DMS114 treated with DMSO at 0.1 percent for 48 hours (cell line): ENCODE results near the gene C5orf46.
"Not testable (repeated sequence)": the region's sequence is repeated elsewhere in the genome, so short reads cannot be mapped to it uniquely, and the experiment has no call there.

Experiments used
- DNase-seq: peaks from one replicate; lab custom pipeline; 2025; ENCODE audit not compliant: unreplicated experiment; lab: John Stamatoyannopoulos, UW

Gene C5orf46

DNA sequence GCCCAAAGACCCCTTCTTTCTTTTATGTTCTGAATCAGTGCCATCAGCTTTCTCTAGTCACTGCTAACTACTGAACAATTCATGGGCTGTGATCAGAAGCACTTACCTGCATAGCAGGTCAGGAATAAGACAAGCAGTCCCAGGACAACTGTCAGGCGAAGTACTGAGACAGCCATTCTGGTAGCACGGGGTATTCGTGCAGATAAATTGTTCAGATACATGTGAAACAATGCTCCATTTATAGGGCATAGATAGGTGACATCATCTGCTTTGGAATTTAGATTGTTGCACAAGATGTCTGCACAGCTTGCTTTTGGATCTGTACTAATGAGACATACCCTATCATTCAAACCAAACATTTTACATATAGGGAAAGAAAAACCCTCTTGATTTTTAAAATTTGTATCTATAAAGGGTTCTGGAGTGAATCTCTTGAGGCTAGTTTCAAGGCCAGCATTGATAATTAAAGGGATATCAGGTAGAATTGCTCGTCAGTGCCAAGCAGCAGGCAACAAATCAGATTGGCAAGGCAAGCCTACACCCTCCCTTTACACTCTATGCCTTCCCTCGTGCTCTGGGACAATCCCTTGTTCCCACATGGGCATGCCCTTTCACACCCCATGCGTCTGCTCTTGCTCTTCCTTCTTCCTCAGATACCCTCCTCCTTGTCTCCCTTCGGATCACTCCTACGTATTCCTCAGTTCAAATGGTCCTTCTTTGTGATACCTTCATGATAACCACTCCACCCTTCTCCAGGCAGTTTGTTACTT, at the start of gene C5orf46:
C5orf46 (minus strand) TSS at position 213 of the 770 bp plus-strand sequence; CDS start at position 176, 37 bp downstream.
- DNase-seq, result no peak

DNA sequence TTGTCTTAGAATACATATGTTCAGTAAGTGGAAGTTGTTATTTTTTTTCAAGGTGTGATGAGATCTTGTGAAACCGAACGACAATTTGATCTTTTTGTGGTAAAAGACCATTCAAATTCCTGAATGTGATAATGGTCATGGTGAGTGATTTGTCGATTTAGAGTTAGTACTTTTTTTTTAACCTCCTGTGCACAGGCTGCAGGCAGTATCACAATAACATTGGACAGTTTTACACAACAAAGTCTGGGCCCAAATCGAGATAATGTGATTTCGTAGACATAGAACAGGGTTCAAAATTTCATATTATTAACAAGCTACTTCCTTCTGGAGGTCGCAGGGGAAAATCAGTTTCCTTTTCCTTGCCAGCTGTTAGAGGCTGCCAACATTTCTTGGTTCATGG, 48.6 kb upstream of the C5orf46 start:
- DNase-seq, result no peak

DNA sequence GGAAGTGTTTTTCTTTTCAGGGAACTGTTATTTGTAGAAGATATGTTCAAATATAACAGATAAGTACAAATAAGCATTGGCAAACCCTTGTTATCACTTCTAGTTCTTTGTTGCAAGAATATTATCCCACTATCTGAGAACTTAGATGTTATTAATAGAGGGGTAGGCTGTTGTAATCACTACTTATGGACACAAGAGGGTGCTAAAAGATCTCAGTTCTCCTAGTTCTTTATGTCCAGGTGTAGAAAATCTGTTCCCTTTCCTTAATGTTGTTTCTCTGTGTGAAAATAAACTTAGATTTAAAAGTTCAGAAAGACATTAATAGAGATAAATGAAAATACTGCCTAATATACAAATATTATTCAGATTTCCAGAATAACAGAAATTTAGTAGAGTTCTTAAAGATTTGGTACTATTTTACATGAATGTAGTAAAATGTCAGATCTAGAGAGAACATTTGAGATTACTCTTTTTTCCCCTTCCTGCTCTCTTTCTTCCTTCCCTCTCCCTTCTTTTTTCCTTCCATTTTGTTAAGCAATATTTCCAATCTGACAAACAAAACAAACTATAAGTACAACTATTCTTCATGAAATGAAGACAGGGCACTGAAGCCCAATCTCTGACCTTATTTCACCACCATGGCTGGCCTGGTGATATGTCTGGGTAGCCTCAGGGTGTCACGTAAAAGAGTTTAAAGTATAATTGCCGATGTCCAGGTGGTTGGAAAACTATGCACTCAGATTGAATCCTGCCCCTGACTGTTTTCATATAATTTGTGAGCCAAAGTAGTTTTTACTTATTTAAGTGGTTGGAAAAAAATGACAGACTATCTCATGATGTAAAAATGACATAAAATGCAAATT, 43.6 kb upstream of the C5orf46 start:
- DNase-seq, result peak; percentile 52

DNA sequence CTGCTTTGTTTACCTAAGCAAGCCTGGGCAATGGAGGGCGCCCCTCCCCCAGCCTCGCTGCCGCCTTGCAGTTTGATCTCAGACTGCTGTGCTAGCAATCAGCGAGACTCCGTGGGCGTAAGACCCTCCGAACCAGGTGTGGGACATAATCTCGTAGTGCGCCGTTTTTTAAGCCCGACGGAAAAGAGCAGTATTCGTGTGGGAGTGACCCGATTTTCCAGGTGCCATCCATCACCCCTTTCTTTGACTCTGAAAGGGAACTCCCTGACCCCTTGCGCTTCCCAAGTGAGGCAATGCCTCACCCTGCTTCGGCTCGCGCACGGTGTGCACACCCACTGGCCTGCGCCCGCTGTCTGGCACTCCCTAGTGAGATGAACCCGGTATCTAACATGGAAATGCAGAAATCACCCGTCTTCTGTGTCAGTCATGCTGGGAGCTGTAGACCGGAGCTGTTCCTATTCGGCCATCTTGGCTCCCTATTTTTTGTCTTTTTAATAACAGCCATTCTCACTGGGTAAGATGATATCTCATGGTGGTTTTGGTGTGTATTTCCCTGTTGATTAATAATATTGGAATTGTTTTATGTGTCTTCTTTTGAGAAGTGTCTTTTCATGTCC, 40.4 kb upstream of the C5orf46 start:
- not testable (repeated sequence) for DNase-seq

DNA sequence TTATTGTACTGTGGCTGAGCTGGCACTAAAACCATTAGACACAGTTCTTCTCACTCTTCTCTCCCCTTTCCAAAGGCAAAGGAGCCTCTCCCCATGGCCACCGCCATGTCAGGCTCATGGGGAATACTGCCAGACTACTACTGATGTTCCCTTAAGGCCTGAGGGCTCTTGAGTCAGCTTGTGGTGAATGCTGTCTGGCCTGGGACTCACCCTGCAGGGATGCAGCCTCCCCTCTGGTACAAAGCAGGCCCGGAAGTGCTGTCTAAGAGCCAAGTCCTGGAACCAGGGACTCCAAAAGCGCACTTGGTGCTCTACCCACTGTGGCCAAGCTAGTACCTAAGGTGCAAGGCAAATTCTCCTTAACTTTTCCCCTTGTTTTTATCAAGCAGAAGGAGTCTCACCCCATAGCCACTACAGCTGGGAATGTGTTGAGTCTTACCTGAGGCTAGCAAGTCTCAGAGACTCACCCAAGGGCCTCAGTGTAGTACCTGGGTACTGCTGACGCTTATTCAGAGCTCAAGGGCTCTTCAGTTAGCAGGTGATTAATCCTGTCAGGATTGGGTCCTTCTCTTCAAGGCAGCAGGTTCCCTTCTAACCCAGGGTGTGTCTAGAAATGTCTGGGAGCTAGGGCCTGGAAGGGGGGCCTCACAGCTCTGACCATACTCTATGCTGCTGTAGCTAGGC, 33.2 kb upstream of the C5orf46 start:
- no peak for DNase-seq

DNA sequence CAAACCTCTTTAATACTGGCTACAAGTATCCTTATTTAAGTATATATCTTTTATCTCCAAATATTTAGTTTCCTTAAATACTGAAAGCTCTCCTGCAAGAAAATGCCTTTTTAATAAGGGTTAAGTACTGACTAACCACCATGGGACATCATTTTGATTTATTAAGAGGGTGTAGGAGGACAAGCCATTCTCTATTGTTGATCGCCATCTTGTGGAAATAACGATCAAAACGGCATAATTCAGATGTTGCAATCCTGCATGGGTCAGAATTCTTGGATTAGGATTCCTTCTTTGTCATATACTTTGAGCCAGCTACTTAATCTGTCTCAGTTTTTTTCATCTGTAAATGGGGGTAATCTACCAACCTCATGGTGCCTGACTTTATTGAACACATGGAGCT, 28.7 kb upstream of the C5orf46 start:
- peak; percentile 24 for DNase-seq

DNA sequence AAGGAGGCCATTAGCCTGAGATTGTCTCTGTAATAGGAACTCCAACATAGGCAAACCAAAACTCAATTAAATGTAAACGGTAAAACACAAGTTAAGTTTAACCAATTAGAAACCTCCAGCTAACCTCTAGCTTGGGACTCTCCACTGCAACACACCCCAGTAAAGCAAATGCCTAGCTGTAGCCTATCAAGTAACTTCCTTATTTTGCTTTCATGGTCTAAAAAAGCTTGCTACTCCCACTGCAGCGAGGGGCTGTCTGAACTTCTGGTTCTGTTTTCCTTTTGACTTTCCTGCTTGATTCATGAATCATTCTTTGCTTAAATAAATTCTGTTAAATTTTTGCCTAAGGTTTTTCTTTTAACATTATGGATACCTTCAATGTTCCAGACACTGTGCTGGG, 24.4 kb upstream of the C5orf46 start:
- DNase-seq, result no peak

DNA sequence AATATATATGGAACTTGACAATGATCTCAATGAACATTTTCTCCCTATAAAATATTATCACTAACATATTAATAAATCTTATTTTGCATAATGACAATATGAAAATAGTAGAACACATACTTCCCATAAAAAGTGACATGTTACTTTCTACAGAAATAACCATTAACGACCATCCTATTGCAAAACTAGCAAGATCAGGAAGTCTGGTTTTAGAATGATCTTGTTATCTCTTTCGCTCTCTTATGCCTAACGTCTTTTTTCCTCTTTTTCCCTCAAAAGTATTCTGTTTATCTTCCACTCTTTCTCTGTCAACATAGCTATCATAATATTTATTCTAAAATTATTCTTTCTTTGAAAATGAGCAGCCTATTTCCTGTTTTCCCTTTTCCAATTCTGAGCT, 21.6 kb upstream of the C5orf46 start:
- DNase-seq, result no peak

DNA sequence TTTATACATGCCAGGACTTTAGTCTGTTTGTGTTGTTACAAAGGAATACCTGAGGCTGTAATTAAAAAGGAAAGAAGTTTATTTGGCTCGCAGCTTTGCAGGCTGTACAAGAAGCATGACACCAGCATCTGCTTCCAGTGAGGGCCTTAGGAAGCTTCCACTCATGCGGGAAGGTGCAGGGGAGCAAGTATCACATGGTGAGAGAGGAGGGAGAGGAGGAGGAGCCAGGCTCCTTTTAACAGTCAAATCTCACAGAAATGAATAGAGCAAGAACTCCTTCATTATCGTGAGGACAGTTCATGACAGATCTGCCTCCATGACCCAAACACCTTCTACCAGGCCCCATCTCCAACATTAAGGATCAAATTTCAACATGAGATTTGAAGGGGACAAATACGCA, 18.7 kb upstream of the C5orf46 start:
- no peak for DNase-seq

DNA sequence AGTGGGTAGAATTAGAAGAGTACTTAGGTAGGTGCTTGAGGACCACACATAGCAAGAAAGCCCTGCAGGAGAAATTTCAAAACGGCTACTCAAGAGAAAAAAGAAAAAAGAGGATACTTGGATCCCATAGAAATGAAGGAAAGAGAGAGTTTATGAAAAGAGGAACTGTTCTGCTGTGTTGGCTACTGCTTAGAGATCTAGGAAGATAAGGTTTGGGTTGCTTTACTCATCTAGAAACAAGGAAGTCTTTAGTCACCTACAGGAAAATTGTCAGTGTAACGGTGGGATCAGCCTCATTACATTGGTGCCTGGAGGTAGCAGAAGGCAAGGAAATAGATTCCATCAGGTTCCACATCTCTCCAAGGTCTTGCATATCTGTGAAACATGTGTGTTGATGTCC, 14.8 kb upstream of the C5orf46 start:
- no peak for DNase-seq

DNA sequence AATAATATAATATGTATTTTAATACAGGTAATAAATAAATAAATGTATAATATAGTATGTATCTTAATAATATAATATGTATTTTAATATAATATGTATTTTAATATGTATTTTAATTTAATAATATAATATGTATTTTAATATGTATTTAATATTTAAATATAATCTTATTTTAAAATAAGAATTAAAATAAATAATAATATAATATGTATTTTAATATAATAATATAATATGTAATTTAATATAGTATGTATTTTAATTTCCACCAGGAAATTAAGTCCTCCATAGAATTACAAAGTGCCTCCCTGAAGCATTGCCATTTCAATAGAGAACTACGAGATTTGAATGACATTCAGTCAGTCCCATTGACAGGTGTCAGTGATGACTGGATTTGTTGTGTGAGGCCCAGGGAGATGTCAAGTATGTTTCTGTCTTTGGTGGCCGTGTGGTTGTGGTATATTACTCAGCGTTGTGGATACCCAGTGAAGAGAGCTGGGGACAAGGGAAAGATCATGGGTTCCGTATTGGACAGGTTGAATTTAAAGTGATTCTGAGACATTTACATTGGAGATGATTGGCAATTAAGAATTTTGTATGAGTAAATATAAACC, 14.2 kb upstream of the C5orf46 start:
- DNase-seq, result no peak

DNA sequence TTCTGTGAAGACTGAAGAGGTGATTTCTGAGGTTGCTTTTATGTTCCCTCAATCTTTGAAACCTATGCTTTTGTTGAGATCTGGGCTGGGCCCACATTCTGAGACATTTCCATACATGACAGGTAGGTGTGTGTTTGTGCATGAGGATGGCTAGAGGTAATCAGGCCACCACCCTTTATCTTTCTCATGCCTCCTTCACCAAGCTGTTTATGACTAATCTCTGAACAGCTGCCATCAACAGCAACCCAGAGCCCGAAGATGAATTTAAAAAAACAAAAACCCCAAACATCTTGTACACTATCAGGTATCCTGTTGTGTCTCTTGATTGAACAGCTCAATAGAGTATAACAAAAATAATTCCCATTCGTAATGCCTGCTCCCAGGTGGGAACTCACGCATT, 12.6 kb upstream of the C5orf46 start:
- DNase-seq, result no peak

DNA sequence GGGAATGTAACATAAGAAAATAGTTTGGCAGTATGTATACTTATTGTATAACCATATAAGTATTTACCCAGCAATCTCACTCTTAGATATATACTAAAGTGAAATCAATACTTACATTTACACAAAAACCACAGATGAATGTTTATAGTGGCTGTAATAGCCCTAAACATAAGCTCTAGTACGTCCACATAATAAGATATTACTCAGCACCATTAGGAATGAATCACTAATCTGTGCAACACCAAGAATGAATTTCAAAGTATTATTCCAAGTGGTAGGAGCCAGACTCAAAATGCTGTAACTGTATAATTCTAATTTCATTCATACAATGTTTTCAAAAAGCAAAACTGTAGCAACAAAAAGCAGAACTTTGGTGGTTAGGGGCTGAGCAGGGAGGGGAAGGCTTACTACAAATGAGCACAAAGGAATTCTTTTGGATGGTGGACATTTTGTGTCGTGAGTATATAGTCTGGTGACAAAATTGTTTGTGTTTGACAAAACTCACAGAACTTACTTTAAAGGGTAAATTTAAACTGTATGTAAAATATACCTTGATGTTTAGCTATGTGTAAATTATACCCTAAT, 11.9 kb upstream of the C5orf46 start:
- no peak for DNase-seq

DNA sequence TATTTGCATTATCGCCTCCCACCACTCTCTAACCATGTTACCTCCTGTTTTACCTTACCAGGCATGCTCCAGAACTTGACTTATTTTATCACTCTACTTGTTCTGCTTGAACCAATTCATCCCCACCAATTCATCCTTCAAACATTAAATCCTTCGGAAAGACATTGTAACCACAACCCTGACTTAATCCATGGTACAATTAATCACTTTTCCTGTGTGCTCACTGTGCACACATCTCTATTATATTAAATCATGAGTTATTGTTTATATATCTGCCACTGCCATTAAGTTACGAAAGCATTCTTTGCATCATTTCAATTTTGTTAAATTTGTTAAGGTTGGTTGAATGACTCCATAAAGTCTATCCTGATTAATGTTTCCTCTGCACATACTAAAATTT, 7.4 kb upstream of the C5orf46 start:
- DNase-seq, result no peak

DNA sequence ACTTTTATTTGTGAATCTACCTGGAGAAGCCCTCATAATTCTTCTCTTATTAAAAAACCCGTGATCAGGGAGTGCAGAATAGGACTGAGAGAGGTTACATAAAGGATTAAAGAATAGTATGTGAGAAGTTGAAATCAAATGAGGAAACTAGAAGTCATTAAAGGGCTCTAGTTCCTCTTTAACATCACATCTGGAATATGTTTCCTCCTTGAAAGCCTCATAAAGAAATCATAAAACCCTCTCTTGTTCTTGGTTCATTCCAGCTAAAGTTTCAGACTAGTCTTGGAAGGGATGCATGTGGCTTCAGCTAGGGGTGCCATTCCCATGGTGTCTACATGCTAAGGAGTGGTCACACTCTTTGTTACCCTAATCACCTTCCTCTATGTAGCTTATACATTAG, 5.7 kb upstream of the C5orf46 start:
- DNase-seq, result no peak

DNA sequence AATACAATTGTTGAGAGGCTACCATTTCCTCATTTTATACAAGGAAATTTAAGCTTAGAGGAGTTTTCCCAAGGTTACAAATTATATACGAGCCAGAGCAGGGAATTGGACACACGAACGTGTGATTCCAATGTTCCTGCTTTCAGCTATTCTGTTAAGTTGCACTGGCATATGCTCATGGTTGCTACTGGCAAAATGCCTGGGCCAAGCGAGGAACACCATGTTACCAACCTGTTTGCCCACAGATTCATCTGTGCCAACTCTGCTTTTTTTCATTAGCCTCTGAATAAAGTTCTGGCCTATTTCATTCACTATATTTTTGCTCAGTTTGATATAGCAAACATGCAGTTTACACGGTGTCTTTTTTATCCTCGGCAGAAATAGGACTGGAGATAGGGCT, 5.1 kb upstream of the C5orf46 start:
- DNase-seq, result no peak

DNA sequence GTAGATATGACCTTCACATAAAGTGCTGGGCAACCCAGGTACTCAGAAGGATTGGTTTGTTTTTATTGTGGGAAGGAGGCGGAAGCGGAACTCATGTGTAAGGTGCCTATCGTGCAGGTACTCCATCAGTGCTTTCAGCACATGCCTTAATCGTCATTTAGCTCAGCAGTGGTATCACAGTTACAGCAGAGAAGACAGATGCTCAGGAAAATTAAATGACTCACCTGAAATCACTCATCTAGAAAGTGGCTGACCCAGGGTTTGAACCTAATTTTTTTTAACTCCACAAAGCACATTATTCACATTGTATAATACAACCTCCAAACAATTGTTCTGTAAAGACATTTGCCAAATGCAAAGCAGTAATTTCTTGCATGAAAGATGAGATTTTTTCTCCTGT, 2.2 kb downstream of the C5orf46 start:
- DNase-seq, result no peak

DNA sequence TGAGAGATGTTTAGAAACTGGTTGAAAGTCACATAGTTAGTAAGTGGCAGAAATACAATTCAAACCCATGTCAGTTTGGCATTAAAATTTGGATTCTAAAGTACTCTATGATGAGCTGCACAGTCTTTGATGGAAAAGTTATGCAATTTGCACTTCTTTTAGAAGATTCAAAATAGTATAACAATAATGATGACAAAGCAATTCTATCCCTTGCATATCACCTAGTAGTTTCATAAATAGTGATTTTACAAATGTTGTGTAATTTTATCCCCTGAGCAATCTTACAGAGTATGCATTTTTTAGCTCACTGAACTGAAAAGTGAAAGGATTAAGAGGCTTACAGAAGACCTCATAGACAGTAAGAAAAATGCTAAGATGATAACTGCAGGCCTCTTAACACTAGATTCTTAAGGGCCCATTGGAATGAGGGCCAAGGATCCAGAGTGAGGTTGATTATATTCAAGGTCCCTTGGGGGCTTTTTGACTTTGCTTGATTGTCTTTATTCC, 3.7 kb downstream of the C5orf46 start:
- DNase-seq, result no peak

DNA sequence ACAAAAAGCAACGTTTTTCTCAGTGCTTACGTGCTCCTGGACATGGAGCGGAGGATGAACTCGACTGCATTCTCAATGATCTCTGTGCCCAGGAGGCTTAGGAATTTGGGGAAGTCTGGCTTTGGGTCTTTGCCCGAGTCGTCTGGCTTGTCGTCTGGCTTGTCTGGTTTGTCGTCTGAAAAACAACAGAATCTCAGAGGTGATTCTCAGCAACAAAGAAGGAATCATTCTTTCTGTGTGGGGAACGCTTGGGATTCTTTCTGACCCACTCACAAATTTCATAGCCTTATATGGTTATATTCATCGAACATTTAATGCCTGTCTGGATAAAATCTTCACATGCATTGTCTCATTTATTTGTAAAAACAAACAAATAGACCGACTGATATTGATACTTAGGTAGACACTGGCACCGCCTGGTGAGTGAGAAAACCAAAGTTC, 4.7 kb downstream of the C5orf46 start:
- DNase-seq, result no peak

DNA sequence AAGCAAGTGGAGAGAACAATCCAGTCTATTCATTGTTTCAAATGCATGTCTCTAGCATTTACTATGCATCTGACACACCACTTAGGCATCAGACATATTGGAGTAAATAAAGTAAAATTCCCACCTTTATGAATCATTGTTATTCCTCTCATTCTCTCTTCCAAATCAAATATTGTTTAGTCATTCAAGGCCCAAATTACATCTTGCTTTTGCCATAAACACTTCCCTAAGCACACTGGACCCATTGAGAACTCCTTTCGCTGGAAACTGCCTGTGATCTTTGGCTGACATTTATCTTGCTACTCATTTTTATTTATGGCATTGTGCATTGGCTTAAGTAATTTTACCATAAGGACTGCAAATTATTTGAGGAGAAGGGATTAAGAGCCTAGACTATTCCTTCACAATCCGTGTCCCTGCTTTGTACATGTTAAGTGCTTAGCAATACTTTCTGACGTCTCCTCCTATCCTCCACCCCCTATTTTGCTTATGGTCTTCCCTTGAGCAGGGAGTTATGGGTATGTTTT, 7.4 kb downstream of the C5orf46 start:
- DNase-seq, result no peak
